Stimulated activated naive CD8-positive, alpha-beta T cell treated with anti-CD3 and anti-CD28 coated beads, Interleukin-15, Interleukin-2, amounts not matched to agents 100 U/mL and 50 U/mL, for 24 hours (primary cell): Measurements from ENCODE around the gene PRDM16.

ENCODE experiments used
- ATAC-seq: fragments of 150-1000 bp; cut with Tn5 transposase; one replicate; pipeline ENCODE4 v1.10.0; 2021
- DNase-seq: peaks from one replicate; pipeline ENCODE4 v3.0.0; 2021

The PRDM16 gene

GRCh38 chr1:3477241-3477995, 408.4 kb downstream of the PRDM16 start:
- ATAC-seq (no peak), DNase-seq (no peak)

- ATAC-seq (no peak), DNase-seq (no peak)
These were observed 409.2 kb downstream of the PRDM16 start for GRCh38 chr1:3478187-3478586.

GRCh38 chr1:3479511-3480368, 410.7 kb downstream of the PRDM16 start:
- no peak for DNase-seq
- peak; percentile 20 for ATAC-seq

- no peak for ATAC-seq
- no peak for DNase-seq
These were observed 411.3 kb downstream of the PRDM16 start for GRCh38 chr1:3480369-3480719.

GRCh38 chr1:3481046-3481445, 412.0 kb downstream of the PRDM16 start:
- ATAC-seq, result no peak
- DNase-seq, result no peak

- ATAC-seq, result no peak
- no peak for DNase-seq
These were observed 412.9 kb downstream of the PRDM16 start for GRCh38 chr1:3481836-3482375.

- no peak for ATAC-seq
- peak; percentile 17 for DNase-seq
These were observed 413.4 kb downstream of the PRDM16 start for GRCh38 chr1:3482378-3482849.

- no peak for DNase-seq
These were observed 414.4 kb downstream of the PRDM16 start for GRCh38 chr1:3483380-3483779.

GRCh38 chr1:3483801-3484444, 414.9 kb downstream of the PRDM16 start:
- DNase-seq, result peak; percentile 63
- peak; percentile 20 for ATAC-seq

More at GRCh38 chr1:3483380-3483779, 414.4 kb downstream of the PRDM16 start:
- no peak for ATAC-seq

GRCh38 chr1:3485016-3485415, 416.0 kb downstream of the PRDM16 start:
- no peak for ATAC-seq
- no peak for DNase-seq
